Spinal cord (tissue), 10 donors: ENCODE data around the gene RAP1GDS1. TPM values are rescaled to one million over a fixed set of nuclear protein-coding genes. Genes with fewer than 3 reads are reported as not detected.

Experiments used
- DNase-seq, 6 donors: peaks; one replicate each; pipeline versions ENCODE4 v3.0.0 to v3.0.0-alpha.2; 2013 to 2015; ENCODE audit warnings: low spot score in 6 of 6, low read depth in 4 of 6
- H3K27ac ChIP-seq: one replicate; pipeline ENCODE4 v1.5.1; 2013; ENCODE audit warnings: low read depth, low read length, control low read depth
- H3K27me3 ChIP-seq: one replicate; pipeline ENCODE4 v1.6.1; 2013; ENCODE audit warnings: low read length; ENCODE audit not compliant: control insufficient read depth, insufficient read depth
- H3K36me3 ChIP-seq: one replicate; pipeline ENCODE4 v1.6.1; 2013; ENCODE audit warnings: low read length; ENCODE audit not compliant: control insufficient read depth, insufficient read depth
- H3K4me1 ChIP-seq: one replicate; pipeline ENCODE4 v1.6.1; 2013; ENCODE audit warnings: low read length; ENCODE audit not compliant: control insufficient read depth, insufficient read depth
- H3K4me3 ChIP-seq: one replicate; pipeline ENCODE4 v1.5.1; 2013; ENCODE audit warnings: low read depth, low read length, control low read depth
- H3K9me3 ChIP-seq: one replicate; pipeline ENCODE4 v1.6.1; 2013; ENCODE audit warnings: low read length; ENCODE audit not compliant: control insufficient read depth, insufficient read depth
- WGBS: methylation state at CpG from one replicate; pipeline ENCODE4 v1.1.5; 2013; ENCODE audit warnings: missing lambda C conversion rate; ENCODE audit not compliant: insufficient coverage; 5-methylcytosine and 5-hydroxymethylcytosine counted together
- long read RNA-seq, 4 donors: transcript quantifications; one replicate each; lab custom pipeline, GENCODE V29; 2026
- polyA plus RNA-seq, 2 donors: library from polyadenylated mRNA; unstranded; fragments of 120-200 nt; gene quantifications; one replicate each; pipeline ENCODE4 v1.2.1, GENCODE V29; 2013; ENCODE audit not compliant: insufficient read length in 2 of 2
- total RNA-seq, 2 donors: library from RNA; depleted of rRNA in 1 of 2; stranded (reverse); fragments of 120-200 nt in 1 of 2; fragments of >200 nt in 1 of 2; gene quantifications; one replicate each; pipeline versions ENCODE4 v1.2.3 to v1.2.4, GENCODE V29; 2013 to 2014
- donor health status: healthy.

Gene RAP1GDS1
- total RNA-seq (100 to 1,000 TPM in 1 of 2 donors, 10 to 100 TPM in 1; 67.3 to 182 TPM), polyA plus RNA-seq (100 to 1,000 TPM in 1 of 2 donors, 10 to 100 TPM in 1; 99.4 to 110 TPM)
- long read RNA-seq, donor 1, transcript RAP1GDS1-205 (15 exons, 3,681 nt), result minor isoform, 11 of 77 reads
- long read RNA-seq, donor 1, transcript RAP1GDS1-204 (14 exons, 1,942 nt), result major isoform, 17 of 77 reads
- long read RNA-seq, donor 1, transcript RAP1GDS1-203 (14 exons, 2,085 nt), result minor isoform, 6 of 77 reads
- long read RNA-seq, donor 1, partial matches to known transcripts, result 38 of 77 reads
- long read RNA-seq, donor 1, other reads (novel, unspliced or antisense), result 0 of 77 reads
- long read RNA-seq, donor 2, partial matches to known transcripts, result 5 of 11 reads
- long read RNA-seq, donor 2, other reads (novel, unspliced or antisense), result 0 of 11 reads
- long read RNA-seq, donor 3, transcript RAP1GDS1-205 (15 exons, 3,681 nt), result major isoform, 5 of 11 reads
- long read RNA-seq, donor 3, partial matches to known transcripts, result 0 of 11 reads
- long read RNA-seq, donor 3, other reads (novel, unspliced or antisense), result 0 of 11 reads
- long read RNA-seq, donor 4, partial matches to known transcripts, result 0 of 4 reads
- long read RNA-seq, donor 4, other reads (novel, unspliced or antisense), result 0 of 4 reads

- Histone ChIP-seq H3K4me1 (peaks cover 15% of the 10 kb centered on the region), H3K9me3 (no peaks in the 10 kb centered on the region), H3K4me3 (peak within 1 kb of the TSS; percentile 97), H3K36me3 (no peaks in the 10 kb centered on the region), H3K27me3 (no peaks in the 10 kb centered on the region), H3K27ac (peak within 1 kb of the TSS; percentile 99)
- DNase-seq, result peak; percentile 86 to 99 (median 95)
- under 1% methylated on average over 49 of the region's 84 CpGs for WGBS
These were observed at the start of gene RAP1GDS1 for GRCh38 chr4:98260579-98261404. Gene RAP1GDS1, plus strand, starts transcription at chr4:98261384. Its CDS starts 182 bp downstream, at chr4:98261566.

DNA sequence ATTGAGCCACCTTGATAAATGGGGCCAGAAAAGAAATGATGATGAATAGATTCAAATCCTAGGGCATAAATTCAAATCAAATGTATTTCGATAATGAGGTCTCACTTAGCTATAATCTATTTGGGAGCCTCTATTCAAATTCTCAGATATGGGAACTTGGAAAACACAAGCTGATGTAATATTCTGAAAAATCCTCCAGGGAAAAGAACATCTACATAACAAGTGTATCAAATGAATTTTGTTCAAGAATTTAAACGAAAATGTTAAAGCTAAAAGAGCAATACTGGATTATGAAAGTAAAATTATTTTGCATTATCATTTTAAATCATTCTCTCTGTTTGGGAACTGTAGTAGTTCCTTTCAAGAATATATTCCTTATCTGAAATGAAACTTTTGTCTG is 38.9 kb upstream of the RAP1GDS1 start:
- Histone ChIP-seq H3K27ac (no peak overlapping the region), H3K4me1 (no peaks in the 10 kb centered on the region), H3K36me3 (no peaks in the 10 kb centered on the region), H3K9me3 (no peaks in the 10 kb centered on the region), H3K27me3 (no peaks in the 10 kb centered on the region), H3K4me3 (no peak overlapping the region)
- no CpG with 5 or more reads among the region's 2 CpGs for WGBS
- DNase-seq, result peak in 1 of 6 donors; percentile 5

GRCh38 chr4:98226396-98226795 is 34.8 kb upstream of the RAP1GDS1 start:
- Histone ChIP-seq H3K27ac (no peak overlapping the region), H3K4me3 (no peak overlapping the region), H3K27me3 (no peaks in the 10 kb centered on the region), H3K9me3 (no peaks in the 10 kb centered on the region), H3K4me1 (no peaks in the 10 kb centered on the region), H3K36me3 (no peaks in the 10 kb centered on the region)
- DNase-seq, result no peak
- WGBS, result 100% methylated on average over 1 of the region's 6 CpGs

DNA sequence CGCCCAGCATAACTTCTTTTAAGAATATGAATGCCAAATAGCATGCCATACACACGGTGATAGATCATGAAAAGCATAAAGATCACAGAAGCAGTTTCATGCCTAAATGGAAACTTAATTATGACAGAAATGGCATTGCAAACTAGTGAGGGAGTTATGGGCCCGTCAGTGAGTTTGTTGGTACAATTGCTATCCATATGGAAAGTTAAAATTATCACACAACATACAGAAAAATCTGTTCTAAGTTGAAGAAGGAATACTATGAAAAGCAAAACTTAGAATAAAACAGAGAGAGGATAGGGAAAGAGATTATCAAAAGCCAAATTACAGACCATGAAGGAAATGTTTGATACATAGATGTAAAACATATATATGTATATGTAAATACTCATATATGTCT is 30.2 kb upstream of the RAP1GDS1 start:
- Histone ChIP-seq H3K27ac (no peak overlapping the region), H3K27me3 (no peaks in the 10 kb centered on the region), H3K9me3 (no peaks in the 10 kb centered on the region), H3K36me3 (no peaks in the 10 kb centered on the region), H3K4me3 (no peak overlapping the region), H3K4me1 (no peaks in the 10 kb centered on the region)
- WGBS, result no CpG with 5 or more reads among the region's 3 CpGs
- DNase-seq, result peak in 1 of 6 donors; percentile 47

- Histone ChIP-seq H3K27me3 (no peaks in the 10 kb centered on the region), H3K36me3 (no peaks in the 10 kb centered on the region), H3K4me3 (no peak overlapping the region), H3K4me1 (no peaks in the 10 kb centered on the region), H3K9me3 (no peaks in the 10 kb centered on the region), H3K27ac (no peak overlapping the region)
- WGBS, result 100% methylated on average over 1 of the region's 3 CpGs
- no peak for DNase-seq
These were observed 29.0 kb upstream of the RAP1GDS1 start for GRCh38 chr4:98232202-98232601.

DNA sequence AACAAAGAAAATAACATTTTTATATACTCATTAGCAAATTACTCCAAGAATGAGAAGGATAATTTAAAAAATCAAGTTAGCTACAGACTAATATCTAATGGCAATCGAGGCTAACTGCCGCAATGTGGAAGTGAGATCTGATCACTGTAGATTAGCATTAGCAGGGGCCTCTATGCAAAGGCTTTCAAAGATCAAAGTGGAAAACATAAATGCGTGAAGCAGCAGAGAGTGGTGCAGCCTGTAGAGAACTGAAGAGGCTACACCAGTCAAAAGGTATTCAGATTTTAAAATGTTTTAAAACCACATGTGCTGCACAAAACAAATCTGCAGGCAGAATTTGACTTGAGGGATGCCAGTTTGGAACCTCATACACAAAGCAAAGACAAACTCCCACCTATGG is 24.0 kb upstream of the RAP1GDS1 start:
- no peaks in the 10 kb centered on the region for H3K4me1 ChIP-seq
- no peak overlapping the region for H3K27ac ChIP-seq
- no peaks in the 10 kb centered on the region for H3K9me3 ChIP-seq
- 95% methylated on average over 3 of the region's 3 CpGs for WGBS
- no peaks in the 10 kb centered on the region for H3K27me3 ChIP-seq
- no peaks in the 10 kb centered on the region for H3K36me3 ChIP-seq
- DNase-seq, result no peak
- H3K4me3 ChIP-seq, result no peak overlapping the region

GRCh38 chr4:98242063-98242462 is 19.1 kb upstream of the RAP1GDS1 start:
- no peaks in the 10 kb centered on the region for H3K27me3 ChIP-seq
- no peaks in the 10 kb centered on the region for H3K9me3 ChIP-seq
- no peaks in the 10 kb centered on the region for H3K4me1 ChIP-seq
- WGBS, result no CpG with 5 or more reads among the region's 1 CpG
- DNase-seq, result no peak
- no peak overlapping the region for H3K4me3 ChIP-seq
- no peaks in the 10 kb centered on the region for H3K36me3 ChIP-seq
- no peak overlapping the region for H3K27ac ChIP-seq

GRCh38 chr4:98242538-98242937 is 18.6 kb upstream of the RAP1GDS1 start:
- Histone ChIP-seq H3K9me3 (no peaks in the 10 kb centered on the region), H3K4me3 (no peak overlapping the region), H3K27ac (no peak overlapping the region), H3K27me3 (no peaks in the 10 kb centered on the region), H3K36me3 (no peaks in the 10 kb centered on the region), H3K4me1 (no peaks in the 10 kb centered on the region)
- DNase-seq, result no peak
- WGBS, result no CpG with 5 or more reads among the region's 2 CpGs

GRCh38 chr4:98245226-98245625 is 16.0 kb upstream of the RAP1GDS1 start:
- H3K4me1 ChIP-seq, result no peaks in the 10 kb centered on the region
- no peak overlapping the region for H3K4me3 ChIP-seq

More at GRCh38 chr4:98245226-98245625, 16.0 kb upstream of the RAP1GDS1 start:
- H3K27ac ChIP-seq, result no peak overlapping the region
- WGBS, result 87% methylated on average over 2 of the region's 4 CpGs
- no peaks in the 10 kb centered on the region for H3K9me3 ChIP-seq
- H3K27me3 ChIP-seq, result no peaks in the 10 kb centered on the region
- DNase-seq, result no peak
- H3K36me3 ChIP-seq, result no peaks in the 10 kb centered on the region
